ENCODE measurements around the gene SAMD4B. TPM values are rescaled to one million over a fixed set of nuclear protein-coding genes. Genes with fewer than 3 reads are reported as not detected.

The SAMD4B gene
- total and polyA plus RNA-seq, 9 of the 15 experiments (the other 6 are each of a cell fraction or from before 2014, with no cell fraction given) = 3.4 to 90.5 (median 38.0) TPM

- TF ChIP-seq MGA (IDR thresholded peaks at IDR 0.05) = no peak; the same call in 1 of the 2 replicates
- TF ChIP-seq PHF20 (IDR thresholded peaks at IDR 0.05; ENCODE audit: partially characterized antibody) = no peak
- TF ChIP-seq ETS2 (tag; IDR thresholded peaks at IDR 0.05; ENCODE audit: borderline replicate concordance, poor library complexity, severe bottlenecking) = no peak
- no peak for TF ChIP-seq HNRNPLL (IDR thresholded peaks at IDR 0.05; ENCODE audit: low read depth, low read length, poor library complexity, severe bottlenecking)
- peak; percentile 59; the same call in 1 of the 2 replicates for TF ChIP-seq ESRRA (IDR thresholded peaks at IDR 0.05; ENCODE audit: borderline replicate concordance, low read depth)
- no peak for TF ChIP-seq E2F3 (CRISPR knock-in tag; IDR thresholded peaks at IDR 0.05)
- TF ChIP-seq MYBL2 (IDR thresholded peaks at IDR 0.05; ENCODE audit: low read depth) = no peak
- TF ChIP-seq MYBL2 (CRISPR knock-in tag; IDR thresholded peaks at IDR 0.05; ENCODE audit: borderline replicate concordance) = no peak
- peak in 1 of 2 experiments; percentile 87; a peak in 2 of 4 replicates for TF ChIP-seq KDM4B (IDR thresholded peaks at IDR 0.05; ENCODE audit: borderline replicate concordance in 2 of 2, low read depth in 1 of 2)
- TF ChIP-seq BACH1 (tag; IDR thresholded peaks at IDR 0.05) = no peak
- TF ChIP-seq ZNF695 (CRISPR knock-in tag; IDR thresholded peaks at IDR 0.05) = no peak
- TF ChIP-seq ZNF696 (CRISPR knock-in tag; conservative IDR thresholded peaks at IDR 0.05) = no peak
These were observed at the start of gene SAMD4B (continued) for GRCh38 chr19:39341719-39342604.

All from K562 (cell line).